Measurements from ENCODE around the gene KIF3B. TPM values are rescaled to one million over a fixed set of nuclear protein-coding genes. Genes with fewer than 3 reads are reported as not detected.
A peak's percentile ranks its signal among the peaks of the same experiment; 100 is the strongest.
"Not testable (repeated sequence)": the region's sequence is repeated elsewhere in the genome, so short reads cannot be mapped to it uniquely, and the experiment has no call there.

The KIF3B gene
- total RNA-seq, 2 experiments from 2014 or later = 25.4 to 25.7 TPM

- CTCF ChIA-PET = interaction anchor here (1.1 to 1.8 kb wide), 2 partner anchors 9 to 13 kb away, joined by 3 to 5 read pairs; no protein-coding TSS in a partner anchor
These were observed 26.0 kb upstream of the KIF3B start for GRCh38 chr20:32251470-32251869.

GRCh38 chr20:32252189-32252588 is 25.3 kb upstream of the KIF3B start:
- ChIA-PET POLR2A (interaction anchor here (0.6 to 3.7 kb wide), 8 partner anchors 16 to 107 kb away, joined by 3 to 16 read pairs (median 4); partner anchors contain the start of gene KIF3B), CTCF (interaction anchor here (1.1 to 1.8 kb wide), 3 partner anchors 8 to 20 kb away, joined by 3 to 7 read pairs (median 5); no protein-coding TSS in a partner anchor)
- H3K9me3 Mint-ChIP-seq = peaks cover 7% of the 10 kb centered on the region
- peak; percentile 99 for DNase-seq
- H3K4me3 Mint-ChIP-seq = peak overlapping the region; percentile 60
- peak; percentile 76 for ATAC-seq
- H3K4me1 Mint-ChIP-seq (ENCODE audit: low read depth) = peaks cover 72% of the 10 kb centered on the region
- intact Hi-C loops (cut with micrococcal nuclease) = loop anchor here (2.0 to 5.0 kb wide), 2 partner anchors 19 to 35 kb away; no protein-coding TSS in a partner anchor
- TF ChIP-seq CTCF (IDR thresholded peaks at IDR 0.05) = no peak
- H3K36me3 Mint-ChIP-seq (ENCODE audit: low read depth) = peaks cover 10% of the 10 kb centered on the region
- no peaks in the 10 kb centered on the region for H3K27me3 Mint-ChIP-seq
- peak overlapping the region; percentile 97 for H3K27ac Mint-ChIP-seq

More at GRCh38 chr20:32251470-32251869, 26.0 kb upstream of the KIF3B start:
- H3K4me1 Mint-ChIP-seq (ENCODE audit: low read depth) = peaks cover 65% of the 10 kb centered on the region
- H3K36me3 Mint-ChIP-seq (ENCODE audit: low read depth) = peaks cover 9% of the 10 kb centered on the region
- peaks cover 7% of the 10 kb centered on the region for H3K9me3 Mint-ChIP-seq
- POLR2A ChIA-PET = interaction anchor here (0.6 to 3.7 kb wide), 8 partner anchors 17 to 108 kb away, joined by 3 to 16 read pairs (median 4); partner anchors contain the start of gene KIF3B
- intact Hi-C loops (cut with micrococcal nuclease) = loop anchor here (2.0 to 5.0 kb wide), 2 partner anchors 36 to 47 kb away; no protein-coding TSS in a partner anchor
- H3K27me3 Mint-ChIP-seq = no peaks in the 10 kb centered on the region
- ATAC-seq (no peak), DNase-seq (peak; percentile 45)
- peak overlapping the region; percentile 60 for H3K4me3 Mint-ChIP-seq
- TF ChIP-seq CTCF (IDR thresholded peaks at IDR 0.05) = no peak
- H3K27ac Mint-ChIP-seq = peak overlapping the region; percentile 97

- CTCF ChIA-PET = interaction anchor here (1.3 to 1.6 kb wide), 2 partner anchors 9 to 20 kb away, joined by 3 to 5 read pairs; no protein-coding TSS in a partner anchor
- POLR2A ChIA-PET = interaction anchor here (1.4 kb wide), 1 partner anchor 10 kb away, joined by 3 read pairs; no protein-coding TSS in a partner anchor
- H3K9me3 Mint-ChIP-seq; H3K27ac Mint-ChIP-seq; H3K27me3 Mint-ChIP-seq; DNase-seq; H3K4me3 Mint-ChIP-seq; intact Hi-C loops (cut with micrococcal nuclease); ATAC-seq; H3K36me3 Mint-ChIP-seq (ENCODE audit: low read depth): not testable (repeated sequence)
- H3K4me1 Mint-ChIP-seq (ENCODE audit: low read depth) = peaks cover 13% of the 10 kb centered on the region
These were observed 16.5 kb upstream of the KIF3B start for GRCh38 chr20:32260973-32261372.

GRCh38 chr20:32261644-32262043 is 15.8 kb upstream of the KIF3B start:
- CTCF ChIA-PET = interaction anchor here (1.3 kb wide), 1 partner anchor 19 kb away, joined by 3 read pairs; no protein-coding TSS in a partner anchor
- POLR2A ChIA-PET = interaction anchor here (1.4 kb wide), 1 partner anchor 10 kb away, joined by 3 read pairs; no protein-coding TSS in a partner anchor
- Mint-ChIP-seq H3K4me3 (no peak overlapping the region), H3K4me1 (ENCODE audit: low read depth) (peaks cover 6% of the 10 kb centered on the region), H3K27ac (no peak overlapping the region), H3K36me3 (ENCODE audit: low read depth) (peaks cover under 1% of the 10 kb centered on the region), H3K9me3 (no peaks in the 10 kb centered on the region), H3K27me3 (no peaks in the 10 kb centered on the region)
- DNase-seq (no peak), ATAC-seq (no peak)
- no peak for TF ChIP-seq CTCF (IDR thresholded peaks at IDR 0.05)
- intact Hi-C loops (cut with micrococcal nuclease) = no loop called here

- no peaks in the 10 kb centered on the region for H3K36me3 Mint-ChIP-seq (ENCODE audit: low read depth)
- H3K4me1 Mint-ChIP-seq (ENCODE audit: low read depth) = no peaks in the 10 kb centered on the region
- ChIA-PET POLR2A (interaction anchor here (1.4 kb wide), 1 partner anchor 19 kb away, joined by 4 read pairs; no protein-coding TSS in a partner anchor), CTCF (no interaction called here)
- H3K9me3 Mint-ChIP-seq = no peaks in the 10 kb centered on the region
- no peak for ATAC-seq
- H3K4me3 Mint-ChIP-seq = no peak overlapping the region
- TF ChIP-seq CTCF (IDR thresholded peaks at IDR 0.05) = no peak
- no peaks in the 10 kb centered on the region for H3K27me3 Mint-ChIP-seq
- no peak for DNase-seq
- H3K27ac Mint-ChIP-seq = no peak overlapping the region
- intact Hi-C loops (cut with micrococcal nuclease) = no loop called here
These were observed 14.0 kb upstream of the KIF3B start for GRCh38 chr20:32263398-32263954.
